Measurements from ENCODE around the gene INAFM2. TPM values are rescaled to one million over a fixed set of nuclear protein-coding genes. Genes with fewer than 3 reads are reported as not detected.

INAFM2 gene
- total RNA-seq, 1 experiment from 2014 or later, result 14.3 TPM

- intact Hi-C loops (cut with micrococcal nuclease; ENCODE audit: unreplicated experiment), result loop anchor here (5.0 kb wide), 1 partner anchor 98 kb away; no protein-coding TSS in a partner anchor
- TF ChIP-seq CTCF (IDR thresholded peaks at IDR 0.05; ENCODE audit: unreplicated experiment), result no peak
- H3K4me1 Mint-ChIP-seq (ENCODE audit: low read depth, unreplicated experiment), result no peaks in the 10 kb centered on the region
- CTCF ChIA-PET, result interaction anchor here (1.2 to 1.5 kb wide), 2 partner anchors 14 to 15 kb away, joined by 7 to 23 read pairs; partner anchors contain the start of gene CCDC9B
- peaks cover 13% of the 10 kb centered on the region for H3K36me3 Mint-ChIP-seq (ENCODE audit: insufficient read depth, unreplicated experiment)
- H3K27me3 Mint-ChIP-seq (ENCODE audit: unreplicated experiment), result no peaks in the 10 kb centered on the region
- no peak for DNase-seq
- no peaks in the 10 kb centered on the region for H3K9me3 Mint-ChIP-seq (ENCODE audit: low read depth, unreplicated experiment)
- BruUV-seq (replicated peaks), result no TSS peak
- H3K27ac Mint-ChIP-seq (ENCODE audit: unreplicated experiment), result no peak overlapping the region
- peak overlapping the region; percentile 50 for H3K4me3 Mint-ChIP-seq (ENCODE audit: low read depth, unreplicated experiment)
Measured at GRCh38 chr15:40323953-40324937, 753 bp downstream of the INAFM2 start.

- no peaks in the 10 kb centered on the region for H3K9me3 Mint-ChIP-seq (ENCODE audit: low read depth, unreplicated experiment)
- H3K27me3 Mint-ChIP-seq (ENCODE audit: unreplicated experiment), result no peaks in the 10 kb centered on the region
- peak overlapping the region; percentile 50 for H3K4me3 Mint-ChIP-seq (ENCODE audit: low read depth, unreplicated experiment)
- peaks cover 18% of the 10 kb centered on the region for H3K36me3 Mint-ChIP-seq (ENCODE audit: insufficient read depth, unreplicated experiment)
- DNase-seq, result no peak
- CTCF ChIA-PET, result interaction anchor here (1.2 kb wide), 1 partner anchor 13 kb away, joined by 7 read pairs; no protein-coding TSS in a partner anchor
- no peak overlapping the region for H3K27ac Mint-ChIP-seq (ENCODE audit: unreplicated experiment)
- intact Hi-C loops (cut with micrococcal nuclease; ENCODE audit: unreplicated experiment), result no loop called here
- H3K4me1 Mint-ChIP-seq (ENCODE audit: low read depth, unreplicated experiment), result no peaks in the 10 kb centered on the region
- TF ChIP-seq CTCF (IDR thresholded peaks at IDR 0.05; ENCODE audit: unreplicated experiment), result no peak
- BruUV-seq (replicated peaks), result no TSS peak
Measured at GRCh38 chr15:40325188-40325587, 1.7 kb downstream of the INAFM2 start.

GRCh38 chr15:40325700-40326099, 2.2 kb downstream of the INAFM2 start:
- Mint-ChIP-seq H3K4me3 (ENCODE audit: low read depth, unreplicated experiment) (peak overlapping the region; percentile 50), H3K27me3 (ENCODE audit: unreplicated experiment) (no peaks in the 10 kb centered on the region), H3K36me3 (ENCODE audit: insufficient read depth, unreplicated experiment) (peaks cover 19% of the 10 kb centered on the region), H3K4me1 (ENCODE audit: low read depth, unreplicated experiment) (no peaks in the 10 kb centered on the region), H3K27ac (ENCODE audit: unreplicated experiment) (no peak overlapping the region), H3K9me3 (ENCODE audit: low read depth, unreplicated experiment) (no peaks in the 10 kb centered on the region)
- CTCF ChIA-PET, result interaction anchor here (1.2 kb wide), 1 partner anchor 13 kb away, joined by 7 read pairs; no protein-coding TSS in a partner anchor
- DNase-seq, result no peak
- TSS peak; percentile 70 for BruUV-seq (replicated peaks)
- intact Hi-C loops (cut with micrococcal nuclease; ENCODE audit: unreplicated experiment), result no loop called here
- no peak for TF ChIP-seq CTCF (IDR thresholded peaks at IDR 0.05; ENCODE audit: unreplicated experiment)

- no peak overlapping the region for H3K4me3 Mint-ChIP-seq (ENCODE audit: low read depth, unreplicated experiment)
- H3K36me3 Mint-ChIP-seq (ENCODE audit: insufficient read depth, unreplicated experiment), result peaks cover 20% of the 10 kb centered on the region
- H3K27me3 Mint-ChIP-seq (ENCODE audit: unreplicated experiment), result no peaks in the 10 kb centered on the region
- BruUV-seq (replicated peaks), result no TSS peak
- no peaks in the 10 kb centered on the region for H3K9me3 Mint-ChIP-seq (ENCODE audit: low read depth, unreplicated experiment)
- TF ChIP-seq CTCF (IDR thresholded peaks at IDR 0.05; ENCODE audit: unreplicated experiment), result no peak
- CTCF ChIA-PET, result interaction anchor here (1.7 kb wide), 1 partner anchor 11 kb away, joined by 7 read pairs; no protein-coding TSS in a partner anchor
- DNase-seq, result no peak
- no peaks in the 10 kb centered on the region for H3K4me1 Mint-ChIP-seq (ENCODE audit: low read depth, unreplicated experiment)
- intact Hi-C loops (cut with micrococcal nuclease; ENCODE audit: unreplicated experiment), result no loop called here
- H3K27ac Mint-ChIP-seq (ENCODE audit: unreplicated experiment), result no peak overlapping the region
Measured at GRCh38 chr15:40327457-40327856, 4.0 kb downstream of the INAFM2 start.

Measured in Calu3 (cell line).